GM10266 (cell line): ENCODE measurements around the gene DIDO1.

Source experiments
- DNase-seq: peaks from one replicate; pipeline ENCODE4 v3.0.0; 2012; ENCODE audit errors: extremely low spot score
- TF ChIP-seq, protein P1 (sequence below): IDR thresholded peaks from 2 replicates; pipeline ENCODE4 v1.5.1; 2012; ENCODE audit warnings: mild to moderate bottlenecking, low read depth; ENCODE audit not compliant: control insufficient read depth, insufficient read depth; ENCODE audit errors: missing control alignments

Gene DIDO1

DNA sequence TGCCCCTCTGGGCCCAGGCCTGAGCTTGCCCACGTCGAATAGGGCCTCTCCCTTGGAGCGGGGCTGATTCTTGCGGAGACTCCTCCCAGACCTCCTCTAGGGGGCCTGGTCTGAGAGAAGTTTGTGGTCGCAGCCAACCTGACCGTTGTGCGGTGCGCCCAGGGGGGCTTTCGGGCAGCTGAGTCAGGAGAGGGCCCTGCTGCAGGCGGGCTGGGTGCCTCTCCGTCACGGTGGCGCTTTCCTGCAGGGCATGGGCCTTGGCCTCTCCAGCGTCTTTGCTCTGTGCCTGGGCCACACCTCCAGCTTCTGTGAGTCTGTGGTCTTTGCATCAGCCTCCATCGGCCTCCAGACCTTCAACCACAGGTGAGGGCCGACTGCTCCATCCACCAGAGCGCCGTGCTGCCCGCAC, 39.1 kb upstream of the DIDO1 start:
- peak; percentile 8 for DNase-seq
- TF ChIP-seq, protein P1, sequence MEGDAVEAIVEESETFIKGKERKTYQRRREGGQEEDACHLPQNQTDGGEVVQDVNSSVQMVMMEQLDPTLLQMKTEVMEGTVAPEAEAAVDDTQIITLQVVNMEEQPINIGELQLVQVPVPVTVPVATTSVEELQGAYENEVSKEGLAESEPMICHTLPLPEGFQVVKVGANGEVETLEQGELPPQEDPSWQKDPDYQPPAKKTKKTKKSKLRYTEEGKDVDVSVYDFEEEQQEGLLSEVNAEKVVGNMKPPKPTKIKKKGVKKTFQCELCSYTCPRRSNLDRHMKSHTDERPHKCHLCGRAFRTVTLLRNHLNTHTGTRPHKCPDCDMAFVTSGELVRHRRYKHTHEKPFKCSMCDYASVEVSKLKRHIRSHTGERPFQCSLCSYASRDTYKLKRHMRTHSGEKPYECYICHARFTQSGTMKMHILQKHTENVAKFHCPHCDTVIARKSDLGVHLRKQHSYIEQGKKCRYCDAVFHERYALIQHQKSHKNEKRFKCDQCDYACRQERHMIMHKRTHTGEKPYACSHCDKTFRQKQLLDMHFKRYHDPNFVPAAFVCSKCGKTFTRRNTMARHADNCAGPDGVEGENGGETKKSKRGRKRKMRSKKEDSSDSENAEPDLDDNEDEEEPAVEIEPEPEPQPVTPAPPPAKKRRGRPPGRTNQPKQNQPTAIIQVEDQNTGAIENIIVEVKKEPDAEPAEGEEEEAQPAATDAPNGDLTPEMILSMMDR: no peak

DNA sequence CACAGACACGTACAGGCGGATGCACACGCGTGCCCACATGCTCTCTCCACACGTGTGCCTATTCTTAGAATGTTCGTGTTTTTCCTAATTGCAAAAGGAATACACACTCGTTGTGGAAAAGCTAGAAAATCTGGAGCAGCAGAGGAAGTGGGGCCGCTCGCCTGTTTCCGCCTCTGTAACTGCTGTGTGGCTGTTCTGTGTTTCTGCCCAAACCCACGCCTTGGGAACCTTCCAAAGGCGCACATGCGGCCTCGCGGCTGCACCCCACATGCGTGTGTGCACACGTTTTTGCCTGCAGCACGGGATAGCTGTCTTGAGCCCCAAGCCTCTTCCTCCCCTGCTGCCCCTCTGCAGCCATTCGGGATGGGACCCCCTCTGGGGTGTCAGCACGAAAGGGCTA, 38.4 kb upstream of the DIDO1 start:
- TF ChIP-seq, protein P1: no peak
- DNase-seq: no peak

DNA sequence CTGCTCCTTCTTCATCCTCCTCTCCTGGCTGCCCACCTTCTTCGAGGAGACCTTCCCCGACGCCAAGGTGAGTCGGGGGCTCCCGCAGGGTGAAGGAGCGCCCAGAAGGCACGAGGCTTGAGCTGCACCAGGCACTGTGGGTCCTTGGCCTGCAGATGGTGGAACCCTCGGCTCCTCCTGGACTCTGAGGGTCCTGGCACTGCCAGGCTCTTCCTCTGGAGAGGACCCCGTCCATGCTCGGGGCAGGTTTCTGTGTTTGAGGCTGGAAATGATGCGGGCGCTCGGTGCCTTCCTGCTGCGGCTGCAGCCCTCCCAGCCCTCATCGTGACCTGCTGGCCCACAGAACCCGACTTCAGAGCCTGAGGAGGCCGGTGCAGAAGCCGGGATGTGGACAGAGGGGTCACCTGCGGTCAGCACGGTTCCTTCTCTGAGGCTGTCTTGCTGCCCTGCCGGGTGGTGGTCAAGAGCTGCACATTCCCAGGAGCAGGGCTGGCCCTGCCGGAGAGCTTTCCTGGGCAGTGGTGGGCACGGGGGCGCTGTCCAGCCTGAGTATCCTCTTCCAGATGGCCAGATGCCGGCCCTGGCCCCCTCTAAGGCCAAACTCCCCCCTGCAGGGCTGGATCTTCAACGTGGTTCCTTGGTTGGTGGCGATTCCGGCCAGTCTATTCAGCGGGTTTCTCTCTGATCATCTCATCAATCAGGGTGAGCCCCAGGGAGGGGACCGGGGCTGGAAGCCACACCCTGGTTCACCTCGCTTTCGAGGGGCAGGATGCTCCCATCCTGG, 37.5 kb upstream of the DIDO1 start:
- DNase-seq: no peak
- TF ChIP-seq, protein P1: no peak

DNA sequence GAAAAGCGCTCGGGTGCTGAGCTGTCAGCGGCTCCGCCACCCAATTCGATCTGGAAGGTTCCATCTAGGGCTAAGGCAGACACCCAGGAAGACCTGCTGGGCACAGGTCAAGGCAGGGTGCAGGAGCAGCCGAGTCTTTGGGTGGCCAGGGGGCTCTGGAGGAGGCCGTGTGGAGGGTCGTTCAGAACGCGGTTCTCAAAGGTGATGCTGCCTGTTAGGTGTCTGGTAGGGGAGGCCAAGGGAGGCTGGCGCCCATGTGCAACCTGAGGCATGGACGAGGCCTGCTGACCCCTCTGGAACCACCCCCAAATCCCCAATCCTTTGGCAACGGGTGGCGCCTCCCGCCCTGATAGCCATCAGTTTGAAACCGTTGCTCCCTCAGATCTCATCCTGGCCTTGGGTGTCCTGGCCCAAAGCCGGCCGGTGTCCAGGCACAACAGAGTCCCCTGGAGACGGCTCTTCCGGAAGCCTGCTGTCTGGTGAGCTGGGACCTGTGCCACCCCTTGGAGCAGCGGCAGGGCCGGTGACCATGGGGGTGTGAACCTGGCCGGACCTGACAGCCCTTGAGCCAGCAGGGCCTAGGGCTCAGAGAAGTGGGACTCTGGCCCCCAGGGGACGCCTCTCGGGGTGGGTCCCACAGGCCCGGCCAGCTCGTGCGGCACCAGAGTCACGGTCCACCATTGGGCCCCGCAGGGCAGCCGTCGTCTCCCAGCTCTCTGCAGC, 36.7 kb upstream of the DIDO1 start:
- DNase-seq: peak; percentile 9
- TF ChIP-seq, protein P1: no peak

DNA sequence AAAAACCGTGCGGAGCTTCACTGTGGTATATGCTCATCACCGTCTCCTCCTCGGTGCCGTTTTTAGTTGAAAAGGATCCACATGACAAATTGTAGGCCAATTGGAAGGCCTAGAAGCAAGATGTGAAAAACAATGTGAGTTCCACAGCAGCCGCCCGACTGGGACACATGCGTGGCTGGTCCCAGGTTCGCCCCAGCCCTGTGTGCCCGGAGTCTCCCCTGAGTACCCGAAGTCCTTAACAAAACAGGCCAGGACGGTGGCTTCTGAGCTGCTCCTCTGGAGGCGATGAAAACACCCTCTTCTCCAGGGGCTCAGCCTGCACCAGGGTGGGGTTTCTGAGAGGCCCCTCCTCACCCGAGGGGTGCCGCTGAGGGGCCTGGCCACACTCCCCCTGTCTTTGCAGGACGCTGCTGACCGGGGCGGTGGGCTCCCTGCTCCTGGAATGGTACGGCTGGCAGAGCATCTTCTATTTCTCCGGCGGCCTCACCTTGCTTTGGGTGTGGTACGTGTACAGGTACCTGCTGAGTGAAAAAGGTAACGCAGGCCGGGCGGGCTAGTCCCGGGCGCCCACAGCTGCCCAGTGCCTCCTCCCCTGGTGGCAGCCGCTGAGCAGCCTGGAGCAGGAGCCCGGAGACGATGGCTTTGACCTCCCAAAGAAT, 36.0 kb upstream of the DIDO1 start:
- TF ChIP-seq, protein P1: no peak
- peak; percentile 9 for DNase-seq

DNA sequence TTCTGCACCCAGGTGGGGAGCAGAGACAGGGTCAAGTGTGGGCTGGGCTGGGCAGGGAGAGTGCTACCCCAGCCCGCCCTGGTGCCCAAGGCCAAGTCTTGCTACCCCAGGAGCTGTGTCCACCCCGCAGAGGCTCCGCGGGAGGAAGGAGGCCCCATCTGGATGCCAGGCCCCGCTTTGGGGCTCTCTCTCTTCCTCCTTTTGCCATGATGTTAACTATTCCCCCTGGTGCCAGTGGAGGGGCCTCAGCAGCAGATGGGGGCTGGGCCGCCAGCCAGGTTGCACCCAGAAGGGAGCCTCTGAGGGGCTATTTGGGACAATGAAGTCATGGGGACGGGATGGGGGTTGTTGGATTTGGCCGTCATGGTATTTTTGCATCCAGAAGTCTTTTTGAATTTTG, 35.5 kb upstream of the DIDO1 start:
- peak; percentile 11 for DNase-seq
- TF ChIP-seq, protein P1: no peak
